SK-N-SH (cell line): ENCODE results near the gene SPSB3.

Experiments
- CTCF ChIP-seq: fragments of 200-600 bp; sonication (generic); IDR thresholded peaks from 2 replicates; pipeline ENCODE4 v1.6.1; 2017; ENCODE audit warnings: antibody characterized with exemption, mild to moderate bottlenecking, moderate library complexity
- ELF1 ChIP-seq: IDR thresholded peaks from 2 replicates; pipeline ENCODE4 v1.4.0; 2012
- EP300 ChIP-seq, 2 experiments: IDR thresholded peaks; 2 replicates each; pipeline versions ENCODE4 v1.4.0 to v1.6.1; 2012; ENCODE audit warnings: borderline replicate concordance in 1 of 2, low read depth in 1 of 2, low read length in 1 of 2
- EZH2phosphoT487 ChIP-seq: fragments of 200-600 bp; sonication (generic); IDR thresholded peaks from 2 replicates; pipeline ENCODE4 v1.6.1; 2017; ENCODE audit warnings: low read depth, mixed run types, mild to moderate bottlenecking, antibody characterized with exemption, moderate library complexity, borderline replicate concordance
- FOSL2 ChIP-seq: IDR thresholded peaks from 2 replicates; pipeline ENCODE4 v1.4.0; 2012; ENCODE audit warnings: low read depth, mild to moderate bottlenecking, moderate library complexity, borderline replicate concordance
- JUND ChIP-seq: IDR thresholded peaks from 2 replicates; pipeline ENCODE4 v1.4.0; 2012
- MAX ChIP-seq: IDR thresholded peaks from 2 replicates; pipeline ENCODE4 v1.4.0; 2012; ENCODE audit warnings: low read depth
- NFIC ChIP-seq: IDR thresholded peaks from 2 replicates; pipeline ENCODE4 v1.4.0; 2012; ENCODE audit warnings: borderline replicate concordance
- RAD21 ChIP-seq: IDR thresholded peaks from 2 replicates; pipeline ENCODE4 v1.6.1; 2012; ENCODE audit warnings: mild to moderate bottlenecking, low read length
- RCOR1 ChIP-seq: fragments of 150-350 bp; IDR thresholded peaks from 2 replicates; pipeline ENCODE4 v1.6.1; 2017; ENCODE audit warnings: antibody characterized with exemption, low read length
- TAF1 ChIP-seq: IDR thresholded peaks from 2 replicates; pipeline ENCODE4 v1.6.1; 2012; ENCODE audit warnings: low read depth, mild to moderate bottlenecking, low read length, moderate library complexity, borderline replicate concordance
- YY1 ChIP-seq: IDR thresholded peaks from 2 replicates; pipeline ENCODE4 v1.4.0; 2012; ENCODE audit warnings: low read depth, mild to moderate bottlenecking
- TF ChIP-seq, protein P1 (sequence below): fragments of 150-350 bp; IDR thresholded peaks from 2 replicates; pipeline ENCODE4 v1.6.1; 2016; ENCODE audit warnings: mild to moderate bottlenecking, low read depth, low read length

DNA sequence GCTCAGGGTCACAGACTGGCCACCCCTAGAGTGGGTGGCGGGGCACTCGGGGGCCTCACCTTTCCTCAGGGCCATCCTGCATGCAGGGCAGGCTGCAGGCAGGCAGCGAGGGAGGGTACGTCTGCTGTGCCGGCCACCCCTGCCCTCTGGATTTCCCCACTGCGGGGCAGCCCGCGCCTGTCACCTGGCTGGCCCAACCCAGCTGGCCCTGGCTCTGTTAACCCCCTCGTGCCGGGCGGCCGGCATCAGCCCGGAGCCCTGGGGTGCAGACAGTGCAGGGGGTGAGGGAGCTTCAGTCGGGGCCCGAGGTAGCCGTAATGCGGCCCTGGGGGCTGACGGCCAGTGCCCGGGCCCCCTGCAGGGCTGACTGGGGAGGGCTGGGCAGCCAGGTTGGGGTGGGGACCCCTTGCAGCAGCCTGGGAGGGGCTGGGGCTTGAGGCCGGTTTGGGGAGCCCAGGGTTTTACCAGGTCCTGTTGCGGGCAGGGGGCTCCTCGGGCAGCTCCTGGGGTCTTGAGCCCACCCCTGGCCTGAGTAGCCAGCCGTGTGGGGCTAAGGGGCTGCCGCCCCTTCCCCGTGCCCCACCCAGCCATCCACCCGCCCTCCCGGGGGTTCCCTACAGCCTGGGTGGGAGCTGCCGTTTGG lies 11.3 kb upstream of the SPSB3 start, which contains the start of gene IGFALS:
- TF ChIP-seq CTCF (no peak), NFIC (no peak), RCOR1 (no peak), EP300 (IDR thresholded peaks at IDR 0.05; ENCODE audit: borderline replicate concordance in 1 of 2, low read depth in 1 of 2, low read length in 1 of 2) (no peak), FOSL2 (no peak), JUND (no peak), YY1 (no peak), EZH2phosphoT487 (no peak), MAX (no peak), TAF1 (no peak), RAD21 (no peak), ELF1 (no peak)
- TF ChIP-seq, protein P1, sequence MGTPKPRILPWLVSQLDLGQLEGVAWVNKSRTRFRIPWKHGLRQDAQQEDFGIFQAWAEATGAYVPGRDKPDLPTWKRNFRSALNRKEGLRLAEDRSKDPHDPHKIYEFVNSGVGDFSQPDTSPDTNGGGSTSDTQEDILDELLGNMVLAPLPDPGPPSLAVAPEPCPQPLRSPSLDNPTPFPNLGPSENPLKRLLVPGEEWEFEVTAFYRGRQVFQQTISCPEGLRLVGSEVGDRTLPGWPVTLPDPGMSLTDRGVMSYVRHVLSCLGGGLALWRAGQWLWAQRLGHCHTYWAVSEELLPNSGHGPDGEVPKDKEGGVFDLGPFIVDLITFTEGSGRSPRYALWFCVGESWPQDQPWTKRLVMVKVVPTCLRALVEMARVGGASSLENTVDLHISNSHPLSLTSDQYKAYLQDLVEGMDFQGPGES = no peak
